Measurements from ENCODE around the gene NFASC.

Gene NFASC

GRCh38 chr1:204947338-204947737 lies 76.7 kb downstream of the NFASC start:
- Histone ChIP-seq H4K20me1 (ENCODE audit: low read depth, low read length) (no peaks in the 10 kb centered on the region), H2AFZ (ENCODE audit: low read depth, low read length, severe bottlenecking) (no peak overlapping the region), H3K9me3 (ENCODE audit: insufficient read depth, low read length) (no peaks in the 10 kb centered on the region), H3K9ac (ENCODE audit: low read length) (no peak overlapping the region), H3F3A (ENCODE audit: insufficient read depth) (no peaks in the 10 kb centered on the region), H3K79me2 (ENCODE audit: insufficient read depth, low read length) (no peaks in the 10 kb centered on the region), H3K4me3 (ENCODE audit: insufficient read depth, low read length, poor library complexity, severe bottlenecking) (no peak overlapping the region), H3K9me2 (replicated peaks; ENCODE audit: insufficient read depth, low read length) (no peaks in the 10 kb centered on the region), H3K36me3 (ENCODE audit: low read length) (no peaks in the 10 kb centered on the region), H3K27me3 (ENCODE audit: low read length) (no peaks in the 10 kb centered on the region), H3K4me2 (ENCODE audit: low read depth, low read length, poor library complexity, severe bottlenecking) (no peak overlapping the region), H3K27ac (ENCODE audit: low read depth, low read length) (no peak overlapping the region)
- no peak for TF ChIP-seq EZH2phosphoT487 (conservative IDR thresholded peaks at IDR 0.05; ENCODE audit: low read length)
- TF ChIP-seq CTCF (IDR thresholded peaks at IDR 0.05; ENCODE audit: insufficient read depth, low read length, poor library complexity, severe bottlenecking) = no peak

DNA sequence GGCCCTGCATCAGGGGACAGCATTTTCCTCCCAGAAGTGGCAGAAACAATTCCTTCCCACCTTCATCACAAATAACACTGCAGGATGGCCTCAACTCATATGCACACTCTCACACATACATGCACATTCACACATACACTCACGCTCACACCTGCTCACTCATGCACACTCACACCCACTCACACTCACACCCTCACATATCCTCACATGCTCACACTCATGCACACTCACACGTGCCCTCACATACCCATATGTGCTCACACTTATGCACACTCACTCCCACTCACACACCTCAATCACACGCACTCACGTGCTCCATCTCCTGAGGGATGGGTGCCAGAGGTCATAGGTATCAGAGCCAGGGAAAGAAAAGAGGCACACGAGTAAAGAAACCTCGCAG lies 77.1 kb downstream of the NFASC start:
- Histone ChIP-seq H3K9me3 (ENCODE audit: insufficient read depth, low read length) (no peaks in the 10 kb centered on the region), H3K27me3 (ENCODE audit: low read length) (no peaks in the 10 kb centered on the region), H4K20me1 (ENCODE audit: low read depth, low read length) (no peaks in the 10 kb centered on the region), H3K9ac (ENCODE audit: low read length) (no peak overlapping the region), H3K27ac (ENCODE audit: low read depth, low read length) (no peak overlapping the region), H3K36me3 (ENCODE audit: low read length) (no peaks in the 10 kb centered on the region), H3K9me2 (replicated peaks; ENCODE audit: insufficient read depth, low read length) (no peaks in the 10 kb centered on the region), H3K79me2 (ENCODE audit: insufficient read depth, low read length) (no peaks in the 10 kb centered on the region), H2AFZ (ENCODE audit: low read depth, low read length, severe bottlenecking) (no peak overlapping the region), H3F3A (ENCODE audit: insufficient read depth) (no peaks in the 10 kb centered on the region), H3K4me2 (ENCODE audit: low read depth, low read length, poor library complexity, severe bottlenecking) (no peak overlapping the region), H3K4me3 (ENCODE audit: insufficient read depth, low read length, poor library complexity, severe bottlenecking) (no peak overlapping the region)
- TF ChIP-seq EZH2phosphoT487 (conservative IDR thresholded peaks at IDR 0.05; ENCODE audit: low read length) (no peak), CTCF (IDR thresholded peaks at IDR 0.05; ENCODE audit: insufficient read depth, low read length, poor library complexity, severe bottlenecking) (no peak)

DNA sequence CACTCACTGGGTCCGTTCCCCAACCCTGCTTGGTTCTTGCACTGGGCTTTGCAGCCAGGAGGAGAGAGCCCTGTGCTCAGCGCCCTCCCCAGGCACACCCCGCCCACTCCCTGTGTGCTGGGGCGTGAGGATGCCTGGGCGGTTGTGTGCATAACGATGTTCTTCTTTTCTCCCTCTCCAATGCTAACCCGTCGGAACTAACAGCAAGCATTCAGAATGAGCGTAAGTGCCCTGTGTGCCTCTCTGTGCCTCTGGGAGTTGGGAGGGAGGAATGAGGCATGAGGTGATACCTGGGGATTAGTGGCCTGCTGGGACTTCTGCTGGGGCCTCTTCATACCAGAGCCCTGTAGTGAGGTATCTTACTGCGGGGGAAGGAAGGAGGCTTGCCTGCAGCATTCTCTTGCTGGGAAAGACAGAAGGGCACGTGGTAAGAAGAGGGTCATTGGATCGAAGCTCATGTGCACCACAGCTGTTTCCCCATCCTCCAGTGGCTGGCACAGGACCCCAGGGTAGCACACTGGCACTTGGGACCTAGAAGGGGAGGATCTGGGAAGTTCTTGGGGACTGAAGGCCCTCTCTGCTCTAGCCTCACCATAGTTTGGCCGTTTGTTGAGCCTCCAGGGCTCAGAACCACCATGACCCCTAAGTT lies 79.8 kb downstream of the NFASC start:
- no peaks in the 10 kb centered on the region for H3F3A ChIP-seq (ENCODE audit: insufficient read depth)
- no peak overlapping the region for H3K27ac ChIP-seq (ENCODE audit: low read depth, low read length)
- no peaks in the 10 kb centered on the region for H3K9me2 ChIP-seq (replicated peaks; ENCODE audit: insufficient read depth, low read length)
- H2AFZ ChIP-seq (ENCODE audit: low read depth, low read length, severe bottlenecking) = no peak overlapping the region
- no peak overlapping the region for H3K4me3 ChIP-seq (ENCODE audit: insufficient read depth, low read length, poor library complexity, severe bottlenecking)
- H3K4me2 ChIP-seq (ENCODE audit: low read depth, low read length, poor library complexity, severe bottlenecking) = no peak overlapping the region
- H3K27me3 ChIP-seq (ENCODE audit: low read length) = no peaks in the 10 kb centered on the region
- no peaks in the 10 kb centered on the region for H3K9me3 ChIP-seq (ENCODE audit: insufficient read depth, low read length)
- H3K36me3 ChIP-seq (ENCODE audit: low read length) = no peaks in the 10 kb centered on the region
- no peaks in the 10 kb centered on the region for H4K20me1 ChIP-seq (ENCODE audit: low read depth, low read length)
- H3K79me2 ChIP-seq (ENCODE audit: insufficient read depth, low read length) = no peaks in the 10 kb centered on the region
- TF ChIP-seq EZH2phosphoT487 (conservative IDR thresholded peaks at IDR 0.05; ENCODE audit: low read length) = no peak
- no peak for TF ChIP-seq CTCF (IDR thresholded peaks at IDR 0.05; ENCODE audit: insufficient read depth, low read length, poor library complexity, severe bottlenecking)
- no peak overlapping the region for H3K9ac ChIP-seq (ENCODE audit: low read length)

All from SU-DHL-6 (cell line).